ENCODE results near the gene ACCS. TPM values are rescaled to one million over a fixed set of nuclear protein-coding genes. Genes with fewer than 3 reads are reported as not detected.

ACCS gene
- 14.6 to 17.9 TPM (median 16.4 TPM) in 5 replicates for total RNA-seq (2022; extraction: Qiagen RNA extraction)

DNA sequence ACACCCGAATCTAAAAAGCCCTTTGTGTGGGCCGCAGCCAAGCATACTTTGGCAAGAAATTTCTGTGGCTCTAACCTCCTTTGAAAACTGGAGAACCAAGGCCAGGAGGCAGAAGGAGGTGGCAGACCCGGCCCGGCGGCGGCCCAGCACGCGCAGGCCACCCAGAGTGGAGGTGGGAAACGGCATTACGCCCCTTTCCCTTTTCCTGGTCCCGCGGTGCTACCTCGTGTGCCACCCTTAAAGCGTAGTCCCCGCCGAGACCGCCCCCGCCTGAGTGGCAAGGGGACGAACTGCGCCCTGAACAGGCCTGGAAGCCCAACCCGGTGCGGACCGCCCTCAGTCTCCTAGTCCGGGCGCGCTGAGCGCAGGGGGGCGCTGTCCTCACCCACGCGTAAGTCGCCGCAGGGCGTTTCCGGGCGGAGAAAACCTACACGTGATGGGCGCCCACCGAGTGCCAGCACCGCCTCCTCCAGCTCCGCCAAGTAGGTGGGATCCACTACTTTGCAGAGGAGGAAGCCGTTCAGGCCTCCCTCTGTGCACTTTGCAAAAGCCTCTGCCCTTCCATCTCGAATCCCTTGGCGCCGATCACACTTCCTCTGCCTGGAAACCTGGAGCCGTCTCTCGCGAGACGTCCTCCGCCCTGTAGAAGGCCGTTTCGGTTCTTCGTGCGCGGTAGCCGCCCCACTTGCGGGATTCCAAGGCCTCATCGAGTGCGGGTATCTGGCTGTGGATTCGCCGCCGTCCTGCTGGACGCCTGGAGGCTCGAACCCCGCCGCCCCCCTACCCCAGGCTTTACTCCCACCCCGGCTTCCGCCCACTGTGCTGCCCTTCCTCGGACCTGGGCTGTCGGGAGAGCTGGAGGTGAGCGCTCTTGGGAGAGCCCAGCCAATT lies at the start of gene ACCS:
TSS of gene ACCS (plus strand) at position 430 of the 891 bp plus-strand sequence. CDS start 1,358 bp downstream, outside the sequence.

DNA sequence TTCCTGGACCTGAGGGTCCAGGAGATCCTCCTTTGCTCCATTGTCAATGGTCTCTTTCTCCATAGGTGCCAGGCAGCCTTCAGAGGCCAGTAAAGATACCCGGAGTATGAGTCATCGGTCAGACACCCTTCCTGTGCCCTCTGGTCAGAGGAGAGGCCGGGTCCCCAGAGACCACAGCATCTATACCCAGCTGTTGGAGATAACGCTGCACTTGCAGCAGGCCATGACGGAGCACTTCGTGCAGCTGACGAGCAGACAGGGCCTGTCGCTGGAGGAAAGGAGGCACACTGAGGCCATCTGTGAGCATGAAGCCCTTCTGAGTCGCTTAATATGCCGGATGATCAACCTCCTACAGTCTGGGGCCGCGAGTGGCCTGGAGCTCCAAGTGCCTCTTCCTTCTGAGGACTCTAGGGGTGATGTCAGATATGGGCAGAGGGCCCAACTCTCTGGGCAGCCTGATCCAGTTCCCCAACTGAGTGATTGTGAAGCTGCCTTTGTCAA lies 18.1 kb upstream of the ACCS start, which contains the start of gene ACCSL:
TSS of gene ACCSL (plus strand) at position 51 of the 501 bp plus-strand sequence. CDS start at position 107, 56 bp downstream.

GRCh38 chr11:44095506-44096359 lies 29.7 kb downstream of the ACCS start, which contains the start of gene EXT2:
Gene EXT2 (plus strand): TSS chr11:44095678. CDS start chr11:44107713, 12,035 bp downstream.

Other genes starting within 250 kb of the ACCS start
- 26.0 to 28.3 TPM (median 26.3 TPM) in 5 replicates for gene ALKBH3, start 185.4 kb upstream of the ACCS start, total RNA-seq (2022; extraction: Qiagen RNA extraction)
- 1.1 to 5.8 TPM (median 4.1 TPM) in 5 replicates for gene C11orf96, start 123.6 kb upstream of the ACCS start, total RNA-seq (2022; extraction: Qiagen RNA extraction)
- not detected in 5 replicates for gene ACCSL, start 18.3 kb upstream of the ACCS start, total RNA-seq (2022; extraction: Qiagen RNA extraction)
- gene EXT2, start 29.4 kb downstream of the ACCS start, total RNA-seq (2022; extraction: Qiagen RNA extraction) = 54.3 to 61.9 TPM (median 58.4 TPM) in 5 replicates
- 1.8 to 2.2 TPM (median 2.1 TPM) in 5 replicates for gene ALX4, start 243.9 kb downstream of the ACCS start, total RNA-seq (2022; extraction: Qiagen RNA extraction)

Measured in A549 treated with Hydrocortisone at 1 μM for 4 hours (cell line).